IPS DF 19.7 (cell line): ENCODE measurements around the gene ZNF17.

Source experiments
- DNase-seq: peaks from one replicate; pipeline ENCODE4 v3.0.0-alpha.2; 2013; ENCODE audit warnings: low read depth, low spot score

Gene ZNF17

DNA sequence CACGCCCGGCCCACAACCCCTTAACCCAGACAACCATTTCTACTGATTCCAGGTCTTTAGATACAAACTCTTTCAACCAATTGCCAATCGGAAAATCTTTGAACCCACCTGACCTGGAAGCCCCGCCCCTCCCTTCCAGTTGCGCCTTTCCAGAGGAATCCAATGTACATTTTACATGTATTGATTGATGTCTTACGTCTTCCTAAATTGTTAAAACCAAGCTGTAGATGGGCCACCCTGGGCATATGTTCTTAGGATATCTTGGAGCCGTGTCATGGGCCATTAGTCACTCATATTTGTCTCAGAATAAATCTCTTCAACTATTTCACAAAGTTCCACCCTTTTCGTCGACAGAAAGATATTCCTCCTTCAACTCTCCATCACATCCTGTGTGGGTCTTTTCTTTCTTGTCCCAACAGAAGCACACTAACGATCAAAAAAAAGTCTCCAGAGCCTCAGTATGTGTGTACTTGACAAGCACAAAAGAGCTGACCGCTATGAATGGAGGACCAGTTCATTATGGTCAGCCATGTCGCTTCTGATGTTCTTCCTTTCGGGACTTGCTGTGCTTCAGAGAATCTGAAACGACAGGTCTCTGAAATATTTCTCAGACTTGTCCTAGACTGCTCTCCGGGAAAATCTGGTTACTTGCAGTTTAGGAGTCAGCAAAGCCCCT is 23.6 kb downstream of the ZNF17 start:
- no peak for DNase-seq

DNA sequence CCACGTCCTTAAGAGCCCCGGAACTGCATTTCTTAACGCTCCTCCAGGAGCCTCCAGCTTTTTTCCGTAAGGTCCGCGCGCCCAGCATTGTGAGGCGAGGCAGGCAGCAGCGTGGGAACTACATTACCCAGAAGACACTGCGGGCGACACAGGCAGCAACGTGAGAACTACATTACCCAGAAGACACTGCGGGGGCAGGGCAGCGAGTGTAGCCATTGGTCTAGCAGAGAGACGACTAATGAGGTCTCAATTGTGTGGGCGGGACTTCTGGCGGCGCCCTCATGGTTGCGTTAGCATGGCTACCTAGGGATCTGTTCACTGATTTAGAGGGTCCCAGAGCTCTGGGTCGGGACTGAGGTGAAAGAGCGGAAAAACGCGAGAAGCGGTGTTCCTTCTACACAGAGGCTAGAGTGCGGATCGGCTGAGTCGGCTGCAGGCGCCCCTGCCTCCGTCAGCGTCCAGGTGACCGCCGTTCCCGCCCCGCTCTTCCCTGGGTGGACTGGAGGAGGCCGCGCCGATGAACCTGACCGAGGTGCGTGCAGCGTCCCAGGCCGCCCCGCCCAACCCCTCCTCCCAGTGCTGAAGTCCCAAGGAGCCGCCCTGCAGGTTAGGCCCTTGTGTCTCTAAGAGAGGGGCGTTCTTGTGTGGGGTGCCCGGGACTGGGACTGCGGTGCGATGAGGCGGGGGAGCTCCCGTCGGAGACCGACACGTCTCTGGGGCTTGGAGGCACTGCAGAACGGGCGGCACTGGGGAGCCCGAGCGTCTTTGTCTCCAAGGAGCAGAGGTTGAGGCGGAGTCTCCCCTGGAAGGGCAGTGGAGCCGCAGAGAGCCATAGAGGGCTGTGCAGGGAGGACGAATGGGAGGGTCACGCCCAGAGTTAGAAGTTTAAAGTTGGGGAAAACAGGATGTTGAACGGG is 24.4 kb downstream of the ZNF17 start, which contains the start of gene ZNF749:
TSS of gene ZNF749 (plus strand) at position 264 of the 917 bp plus-strand sequence. CDS start at position 518, 254 bp downstream.
- DNase-seq = peak; percentile 98

DNA sequence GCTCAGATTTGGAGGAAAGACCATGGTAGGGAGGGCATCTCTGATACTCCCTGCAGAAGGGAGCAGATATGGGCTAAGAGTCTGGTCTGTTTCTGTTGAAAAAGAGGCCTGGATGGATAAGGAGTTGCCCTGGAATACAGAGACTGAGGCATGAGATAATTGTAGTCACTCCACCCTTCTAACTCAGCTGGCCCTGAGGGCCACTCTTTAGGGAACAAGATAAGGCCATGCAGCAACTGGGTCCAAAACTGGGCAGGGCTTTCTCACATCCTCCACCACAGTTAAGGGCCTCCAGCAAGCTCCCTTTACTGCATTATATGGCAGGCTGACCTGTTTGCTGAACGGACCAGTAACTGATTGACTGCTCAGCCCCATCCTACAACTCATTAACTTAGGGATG is 25.5 kb downstream of the ZNF17 start:
- DNase-seq = no peak

DNA sequence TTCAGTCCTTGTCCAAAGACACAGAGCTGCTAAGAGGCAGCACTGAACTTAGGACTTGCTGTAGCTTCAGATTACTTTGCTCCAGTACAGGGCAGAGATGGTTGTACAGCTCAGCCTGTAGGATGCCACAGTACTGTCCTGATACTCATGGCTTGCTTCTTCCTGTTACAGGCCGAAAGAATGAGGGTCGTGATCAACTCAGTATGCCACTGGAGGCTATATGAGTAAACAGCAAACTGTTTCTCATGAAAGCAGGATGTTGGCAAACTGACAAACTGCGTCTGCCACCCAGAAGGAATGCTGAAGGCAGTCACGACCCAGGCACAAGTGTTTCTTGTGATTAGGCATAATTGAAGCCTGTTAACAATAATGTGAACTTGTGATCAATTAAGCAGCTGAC is 27.0 kb downstream of the ZNF17 start:
- no peak for DNase-seq

DNA sequence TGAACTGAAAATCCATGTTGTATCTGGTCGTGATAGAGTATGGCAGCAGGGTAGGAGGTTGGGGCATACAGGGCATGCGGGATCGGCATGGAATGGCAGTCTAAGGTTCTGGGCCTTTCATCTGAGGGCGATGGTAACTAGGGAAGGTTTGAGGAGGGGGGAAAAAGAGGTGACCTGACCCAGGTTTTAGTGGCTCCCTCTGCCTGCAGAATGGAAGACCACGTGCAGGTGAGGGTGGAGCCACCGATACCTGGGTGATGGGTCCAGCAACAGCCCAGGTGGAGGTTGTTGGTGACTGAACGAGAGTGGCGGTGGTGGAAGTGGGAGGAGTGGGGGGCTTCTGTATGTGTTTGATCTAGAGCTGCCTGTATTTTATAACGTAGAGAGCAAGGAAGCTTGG is 28.0 kb downstream of the ZNF17 start:
- no peak for DNase-seq

DNA sequence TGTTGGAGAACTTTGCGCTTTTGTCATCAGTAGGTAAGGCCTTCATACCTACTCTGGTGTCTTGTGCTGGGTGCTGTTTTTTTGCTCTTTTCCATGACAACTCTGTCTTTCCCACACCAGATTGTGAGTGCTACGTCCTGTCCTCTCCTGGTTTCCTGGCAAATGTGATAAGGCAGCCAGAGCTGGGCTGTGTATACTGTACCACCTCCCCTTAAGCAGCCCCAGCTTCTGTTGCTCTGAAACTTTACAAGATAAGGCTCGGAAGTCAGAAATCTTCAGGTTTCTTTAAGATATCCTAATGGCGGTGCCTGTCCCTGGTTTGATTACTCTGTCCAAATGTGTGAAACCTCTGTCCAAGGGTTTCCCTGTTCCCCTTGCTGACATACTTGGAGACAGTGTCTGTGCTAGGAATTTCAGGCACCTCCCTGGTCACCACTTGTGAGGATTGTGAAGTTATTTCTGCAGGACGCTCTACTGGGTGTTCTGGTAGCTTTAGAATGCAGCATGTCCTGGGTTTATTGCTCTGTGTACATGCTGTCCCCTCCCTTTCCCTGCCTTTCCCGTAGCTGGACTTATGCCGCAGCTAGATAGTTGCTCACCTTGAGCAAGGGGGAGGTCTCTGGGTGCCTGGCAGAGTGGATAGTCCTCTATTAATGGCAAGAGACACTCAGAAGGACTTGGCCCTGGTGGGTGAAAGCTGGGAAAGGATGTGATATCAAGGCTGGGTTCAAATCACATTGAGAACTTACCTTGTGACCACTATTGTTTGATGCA is 31.2 kb downstream of the ZNF17 start:
- no peak for DNase-seq

DNA sequence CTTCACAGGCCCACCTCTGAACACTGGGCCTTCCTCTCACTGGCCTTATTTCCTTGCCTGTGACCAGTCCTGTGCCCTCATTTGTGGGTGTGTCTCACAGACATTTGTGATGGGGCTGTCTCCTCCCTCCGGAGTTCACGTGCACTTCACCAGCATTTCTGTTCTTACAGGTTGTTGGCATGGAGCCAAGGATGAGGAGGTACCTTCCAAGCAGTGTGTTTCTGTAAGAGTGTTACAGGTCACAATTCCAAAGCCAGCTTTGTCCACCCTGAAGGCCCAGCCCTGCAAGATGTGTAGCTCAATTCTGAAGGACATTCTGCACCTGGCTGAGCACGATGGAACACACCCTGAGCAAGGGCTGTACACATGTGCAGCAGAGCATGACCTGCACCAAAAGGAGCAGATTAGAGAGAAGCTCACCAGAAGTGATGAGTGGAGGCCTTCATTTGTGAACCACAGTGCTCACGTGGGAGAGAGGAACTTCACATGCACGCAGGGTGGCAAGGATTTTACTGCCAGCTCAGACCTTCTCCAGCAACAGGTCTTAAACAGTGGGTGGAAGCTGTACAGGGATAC is 32.2 kb downstream of the ZNF17 start:
- no peak for DNase-seq

DNA sequence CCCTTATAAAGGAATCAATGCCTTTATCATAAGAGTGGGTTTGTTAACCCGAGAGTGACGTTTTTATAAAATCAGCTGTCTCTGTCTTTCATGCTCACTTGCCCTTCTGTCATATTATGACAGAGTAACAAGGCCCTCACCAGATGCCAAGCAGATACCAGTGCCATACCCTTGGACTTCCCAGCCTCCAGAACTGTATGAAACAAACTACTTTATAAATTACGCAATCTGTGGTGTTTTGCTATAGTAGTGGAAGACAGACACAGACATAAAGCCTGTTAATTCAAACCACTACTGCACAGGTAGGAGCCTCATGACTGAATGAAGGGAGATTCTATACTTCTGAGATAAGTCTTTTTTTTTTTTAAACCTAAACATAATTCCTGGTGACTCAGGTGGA is 41.3 kb downstream of the ZNF17 start:
- DNase-seq = no peak

DNA sequence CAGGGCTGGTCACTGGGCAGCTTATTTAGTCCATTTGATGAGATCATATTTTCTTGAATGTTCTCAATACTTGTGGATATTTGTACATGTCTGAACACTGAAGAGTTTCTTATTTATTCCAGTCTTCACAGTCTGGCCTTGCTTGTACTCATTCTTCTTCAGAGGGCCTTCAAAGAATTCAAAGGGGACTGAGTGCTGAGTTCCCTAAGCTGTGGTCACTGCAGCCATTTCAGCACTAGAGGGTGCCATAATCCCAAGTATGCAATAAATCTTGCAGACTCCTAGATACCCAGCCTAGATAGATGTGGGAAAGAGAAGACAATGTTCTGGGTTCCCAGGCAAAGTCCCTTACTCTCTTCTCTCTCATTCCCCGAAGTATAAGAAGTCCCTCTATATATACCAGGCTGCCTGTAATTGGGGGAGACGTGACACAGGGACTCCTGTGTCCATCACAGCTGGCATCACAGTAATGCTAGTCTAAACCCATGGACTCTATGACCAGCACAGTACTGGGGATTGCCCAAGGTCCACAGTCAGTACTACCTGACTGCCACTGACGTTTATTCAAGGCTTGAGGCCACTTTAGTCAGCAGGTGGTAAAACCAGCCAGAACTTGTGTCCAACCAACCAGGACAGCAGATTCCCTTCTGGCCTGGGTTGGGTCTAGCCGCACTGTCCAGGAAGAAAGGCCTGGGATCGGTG is 54.9 kb downstream of the ZNF17 start:
- no peak for DNase-seq

DNA sequence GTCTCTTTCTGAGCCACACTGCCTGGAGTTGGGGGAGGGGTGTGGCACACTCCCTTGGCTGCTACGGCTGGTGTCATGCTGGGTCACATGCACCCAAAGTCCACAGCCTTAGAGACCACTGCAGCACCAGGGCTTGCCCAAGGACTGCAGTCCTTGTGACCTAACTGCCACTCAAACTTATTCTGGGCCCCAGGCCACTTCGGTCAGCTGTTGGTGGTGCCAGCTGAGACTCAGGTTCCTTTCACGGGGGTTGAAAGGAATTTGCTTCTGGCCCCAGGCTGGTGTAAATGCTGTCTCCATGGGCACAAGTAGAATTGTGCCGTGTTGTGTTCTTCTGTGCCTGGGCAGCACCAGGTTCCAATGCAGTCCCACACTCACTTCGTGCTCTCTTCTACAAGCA is 55.5 kb downstream of the ZNF17 start:
- no peak for DNase-seq
